MM.1S (cell line): ENCODE data around the gene FBXW4.

Experiments used
- DNase-seq: peaks from one replicate; pipeline ENCODE4 v3.0.0-alpha.2; 2015
- H2AFZ ChIP-seq: fragments of 300-600 bp; sonication (generic); 2 replicates; pipeline ENCODE4 v1.6.0; 2016; ENCODE audit warnings: antibody characterized with exemption, low read length
- H3F3A ChIP-seq: fragments of 300-600 bp; sonication (generic); 2 replicates; pipeline ENCODE4 v1.6.1; 2016; ENCODE audit warnings: mild to moderate bottlenecking, antibody characterized with exemption, low read length, moderate library complexity, mixed read lengths; ENCODE audit not compliant: insufficient read depth
- H3K27ac ChIP-seq: fragments of 300-600 bp; sonication (generic); 2 replicates; pipeline ENCODE4 v1.5.1; 2016; ENCODE audit warnings: mild to moderate bottlenecking, low read length
- H3K27me3 ChIP-seq: fragments of 300-600 bp; sonication (generic); replicated peaks from 2 replicates; pipeline ENCODE4 v1.6.0; 2016; ENCODE audit warnings: low read length; ENCODE audit not compliant: insufficient read depth
- H3K36me3 ChIP-seq: fragments of 300-600 bp; sonication (generic); replicated peaks from 2 replicates; pipeline ENCODE4 v1.6.1; 2016; ENCODE audit warnings: mild to moderate bottlenecking, low read length, mixed read lengths; ENCODE audit not compliant: insufficient read depth
- H3K4me1 ChIP-seq: fragments of 300-600 bp; sonication (generic); 2 replicates; pipeline ENCODE4 v1.6.1; 2016; ENCODE audit warnings: low read length, mixed read lengths
- H3K4me2 ChIP-seq: fragments of 300-600 bp; sonication (generic); 2 replicates; pipeline ENCODE4 v1.6.0; 2016; ENCODE audit warnings: low read depth, low read length
- H3K4me3 ChIP-seq: fragments of 300-600 bp; sonication (generic); 2 replicates; pipeline ENCODE4 v1.5.1; 2016; ENCODE audit warnings: low read length, mixed read lengths
- H3K79me2 ChIP-seq: fragments of 300-600 bp; sonication (generic); 2 replicates; pipeline ENCODE4 v1.6.1; 2016; ENCODE audit warnings: mixed run types, low read length, mixed read lengths
- H3K9ac ChIP-seq: fragments of 300-600 bp; sonication (generic); 2 replicates; pipeline ENCODE4 v1.6.1; 2016; ENCODE audit warnings: low read length, mixed read lengths
- H3K9me2 ChIP-seq: fragments of 300-600 bp; sonication (generic); replicated peaks from 2 replicates; pipeline ENCODE4 v1.6.1; 2016; ENCODE audit warnings: mild to moderate bottlenecking, low read length, mixed read lengths; ENCODE audit not compliant: insufficient read depth
- H3K9me3 ChIP-seq: fragments of 300-600 bp; sonication (generic); replicated peaks from 2 replicates; pipeline ENCODE4 v1.6.1; 2016; ENCODE audit warnings: mild to moderate bottlenecking, low read length, mixed read lengths; ENCODE audit not compliant: insufficient read depth
- H4K20me1 ChIP-seq: fragments of 300-600 bp; sonication (generic); 2 replicates; pipeline ENCODE4 v1.6.1; 2016; ENCODE audit warnings: mild to moderate bottlenecking, low read length, moderate library complexity, mixed read lengths; ENCODE audit not compliant: insufficient read depth
- EZH2 ChIP-seq: fragments of 300-600 bp; sonication (generic); optimal IDR thresholded peaks from 2 replicates; pipeline ENCODE3; 2017; ENCODE audit warnings: low read depth, mild to moderate bottlenecking, antibody characterized with exemption, low read length, mixed read lengths
- EZH2phosphoT487 ChIP-seq: fragments of 300-600 bp; sonication (generic); IDR thresholded peaks from 2 replicates; pipeline ENCODE4 v1.6.1; 2018; ENCODE audit warnings: antibody characterized with exemption, low read length
- TF ChIP-seq, protein P1 (sequence below): fragments of 300-600 bp; sonication (generic); IDR thresholded peaks from 2 replicates; pipeline ENCODE4 v1.5.1; 2016; ENCODE audit warnings: antibody characterized with exemption, low read length, mixed read lengths

The FBXW4 gene

DNA sequence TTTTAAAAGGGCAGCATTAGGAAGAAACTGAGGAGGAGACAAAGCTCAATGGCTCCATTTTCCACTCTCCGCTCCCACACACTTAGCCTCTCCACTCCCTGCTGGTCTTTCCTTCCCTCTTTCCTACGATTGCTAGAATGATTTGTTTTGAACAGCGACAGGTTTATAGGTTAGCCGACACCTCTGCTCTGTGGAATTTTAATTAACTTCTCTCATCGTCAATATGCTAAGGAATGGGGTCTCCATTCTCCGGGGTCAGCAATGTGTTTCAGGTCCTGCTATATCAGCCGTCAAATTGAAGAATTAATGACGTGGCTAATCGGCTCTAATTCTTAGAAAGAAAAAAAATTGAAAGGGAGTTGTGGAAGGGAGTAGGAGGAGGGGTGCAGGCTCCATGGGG lies 28.9 kb downstream of the FBXW4 start:
- no peak for DNase-seq
- Histone ChIP-seq H3K9me2 (no peaks in the 10 kb centered on the region), H2AFZ (no peak overlapping the region), H3K79me2 (no peaks in the 10 kb centered on the region), H3K4me2 (no peak overlapping the region), H4K20me1 (no peaks in the 10 kb centered on the region), H3K27ac (no peak overlapping the region), H3K9me3 (no peaks in the 10 kb centered on the region), H3K4me3 (no peak overlapping the region), H3F3A (no peaks in the 10 kb centered on the region), H3K36me3 (0 out of 2 replicates have a peak, but pooled peaks cover 4% of the 10 kb centered on the region), H3K27me3 (no peaks in the 10 kb centered on the region), H3K9ac (no peak overlapping the region), H3K4me1 (peaks cover 8% of the 10 kb centered on the region; the same call in 1 of the 2 replicates)
- no peak for TF ChIP-seq EZH2phosphoT487
- TF ChIP-seq EZH2: no peak
- TF ChIP-seq, protein P1, sequence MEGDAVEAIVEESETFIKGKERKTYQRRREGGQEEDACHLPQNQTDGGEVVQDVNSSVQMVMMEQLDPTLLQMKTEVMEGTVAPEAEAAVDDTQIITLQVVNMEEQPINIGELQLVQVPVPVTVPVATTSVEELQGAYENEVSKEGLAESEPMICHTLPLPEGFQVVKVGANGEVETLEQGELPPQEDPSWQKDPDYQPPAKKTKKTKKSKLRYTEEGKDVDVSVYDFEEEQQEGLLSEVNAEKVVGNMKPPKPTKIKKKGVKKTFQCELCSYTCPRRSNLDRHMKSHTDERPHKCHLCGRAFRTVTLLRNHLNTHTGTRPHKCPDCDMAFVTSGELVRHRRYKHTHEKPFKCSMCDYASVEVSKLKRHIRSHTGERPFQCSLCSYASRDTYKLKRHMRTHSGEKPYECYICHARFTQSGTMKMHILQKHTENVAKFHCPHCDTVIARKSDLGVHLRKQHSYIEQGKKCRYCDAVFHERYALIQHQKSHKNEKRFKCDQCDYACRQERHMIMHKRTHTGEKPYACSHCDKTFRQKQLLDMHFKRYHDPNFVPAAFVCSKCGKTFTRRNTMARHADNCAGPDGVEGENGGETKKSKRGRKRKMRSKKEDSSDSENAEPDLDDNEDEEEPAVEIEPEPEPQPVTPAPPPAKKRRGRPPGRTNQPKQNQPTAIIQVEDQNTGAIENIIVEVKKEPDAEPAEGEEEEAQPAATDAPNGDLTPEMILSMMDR: no peak

DNA sequence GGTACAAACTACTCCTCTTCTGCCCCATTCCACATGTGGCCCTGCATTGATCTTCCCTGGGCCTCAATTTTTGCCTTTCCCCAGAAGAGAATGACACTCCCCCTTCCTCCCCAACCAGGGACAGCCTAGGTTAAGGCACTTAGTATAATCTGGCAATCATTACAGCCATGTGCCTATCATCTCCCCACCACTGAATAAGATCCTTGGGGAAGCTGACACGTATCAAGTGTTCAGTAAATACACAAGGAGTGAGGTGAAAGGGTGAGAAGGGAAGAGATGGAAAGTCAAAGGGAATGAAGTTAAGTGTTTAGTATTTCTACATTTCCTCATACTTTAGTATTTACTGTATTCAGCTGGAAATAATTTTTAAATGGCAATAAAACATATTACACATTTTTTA lies 31.9 kb downstream of the FBXW4 start:
- no peaks in the 10 kb centered on the region for H3K9me2 ChIP-seq
- H3K27me3 ChIP-seq: no peaks in the 10 kb centered on the region
- no peak overlapping the region for H3K9ac ChIP-seq
- no peak overlapping the region for H2AFZ ChIP-seq
- no peak overlapping the region for H3K27ac ChIP-seq
- H3F3A ChIP-seq: no peaks in the 10 kb centered on the region
- no peak overlapping the region for H3K4me3 ChIP-seq
- H3K4me1 ChIP-seq: no peaks in the 10 kb centered on the region
- no peaks in the 10 kb centered on the region for H4K20me1 ChIP-seq
- TF ChIP-seq EZH2: no peak
- TF ChIP-seq EZH2phosphoT487: no peak
- TF ChIP-seq, protein P1: no peak
- H3K9me3 ChIP-seq: no peaks in the 10 kb centered on the region
- 0 out of 2 replicates have a peak, but pooled peaks cover 4% of the 10 kb centered on the region for H3K36me3 ChIP-seq
- no peaks in the 10 kb centered on the region for H3K79me2 ChIP-seq
- no peak overlapping the region for H3K4me2 ChIP-seq
- no peak for DNase-seq

DNA sequence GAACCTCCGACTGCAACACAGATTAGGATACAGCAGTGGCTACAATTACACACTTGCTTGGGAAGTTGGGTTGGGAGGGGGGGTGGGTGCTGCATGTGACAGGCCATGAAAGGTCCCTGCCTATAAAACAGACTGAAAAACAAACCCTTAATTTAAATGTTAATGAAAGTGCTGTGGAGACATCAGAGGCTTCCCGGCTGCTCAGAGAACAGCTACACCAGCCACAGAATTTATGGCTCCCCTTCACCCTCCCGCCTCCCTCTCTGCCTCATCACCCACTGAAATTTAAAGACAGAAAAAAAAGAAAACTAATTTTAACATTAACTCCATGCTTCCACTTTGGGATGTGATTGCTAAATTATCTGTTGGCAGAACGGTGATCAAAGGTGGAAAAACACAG lies 34.7 kb downstream of the FBXW4 start:
- TF ChIP-seq EZH2phosphoT487: no peak
- TF ChIP-seq, protein P1: no peak
- no peak for TF ChIP-seq EZH2
- H3K27ac ChIP-seq: no peak overlapping the region
- no peaks in the 10 kb centered on the region for H3K4me1 ChIP-seq
- no peak overlapping the region for H3K4me2 ChIP-seq
- no peaks in the 10 kb centered on the region for H3K9me3 ChIP-seq
- H3K79me2 ChIP-seq: no peaks in the 10 kb centered on the region
- H3K36me3 ChIP-seq: 0 out of 2 replicates have a peak, but pooled peaks cover 4% of the 10 kb centered on the region
- no peak overlapping the region for H3K4me3 ChIP-seq
- no peak for DNase-seq
- H3K9me2 ChIP-seq: no peaks in the 10 kb centered on the region
- no peak overlapping the region for H3K9ac ChIP-seq
- H2AFZ ChIP-seq: no peak overlapping the region
- H3F3A ChIP-seq: no peaks in the 10 kb centered on the region
- no peaks in the 10 kb centered on the region for H3K27me3 ChIP-seq
- H4K20me1 ChIP-seq: no peaks in the 10 kb centered on the region
